GM19238 (cell line): ENCODE data around the gene DYNC2H1.
"Not testable (repeated sequence)": the region's sequence is repeated elsewhere in the genome, so short reads cannot be mapped to it uniquely, and the experiment has no call there.

Source experiments
- DNase-seq: peaks from one replicate; pipeline ENCODE4 v3.0.0; 2011; ENCODE audit warnings: low spot score; ENCODE audit not compliant: insufficient read length

DYNC2H1 gene

DNA sequence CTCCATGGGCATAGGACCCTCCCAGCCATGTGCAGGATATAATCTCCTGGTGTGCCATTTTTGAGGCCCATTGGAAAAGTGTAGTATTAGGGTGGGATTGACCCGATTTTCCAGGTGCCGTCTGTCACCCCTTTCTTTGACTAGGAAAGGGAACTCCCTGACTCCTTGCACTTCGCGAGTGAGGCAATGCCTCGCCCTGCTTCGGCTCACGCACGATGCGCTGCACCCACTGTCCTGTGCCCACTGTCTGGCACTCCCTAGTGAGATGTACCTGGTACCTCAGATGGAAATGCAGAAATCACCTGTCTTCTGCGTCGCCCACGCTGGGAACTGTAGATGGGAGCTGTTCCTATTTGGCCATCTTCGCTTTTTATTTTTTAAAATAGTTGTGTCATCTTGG is 32.8 kb downstream of the DYNC2H1 start:
- not testable (repeated sequence) for DNase-seq

DNA sequence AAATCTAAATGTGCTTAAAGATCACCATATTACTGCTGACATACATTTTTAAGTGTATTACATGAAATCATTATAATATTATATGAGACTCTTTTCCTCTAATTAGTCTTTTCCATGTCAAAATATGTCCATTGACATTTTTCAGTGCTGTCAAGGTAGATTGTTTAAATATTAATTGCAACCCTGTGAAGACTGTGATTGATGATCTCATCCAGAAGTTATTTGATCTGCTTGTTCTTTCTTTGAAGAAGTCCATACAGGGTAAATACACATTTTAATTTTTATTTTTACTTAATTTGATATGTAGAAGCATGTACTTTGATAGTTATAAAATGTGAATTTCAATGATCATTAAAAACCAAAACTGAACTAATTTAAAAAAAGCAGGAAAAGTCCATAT is 38.4 kb downstream of the DYNC2H1 start:
- no peak for DNase-seq

- DNase-seq = no peak
Observed at GRCh38 chr11:103157542-103157941, 48.3 kb downstream of the DYNC2H1 start.

- DNase-seq = no peak
Observed at GRCh38 chr11:103164093-103164796, 55.0 kb downstream of the DYNC2H1 start.

DNA sequence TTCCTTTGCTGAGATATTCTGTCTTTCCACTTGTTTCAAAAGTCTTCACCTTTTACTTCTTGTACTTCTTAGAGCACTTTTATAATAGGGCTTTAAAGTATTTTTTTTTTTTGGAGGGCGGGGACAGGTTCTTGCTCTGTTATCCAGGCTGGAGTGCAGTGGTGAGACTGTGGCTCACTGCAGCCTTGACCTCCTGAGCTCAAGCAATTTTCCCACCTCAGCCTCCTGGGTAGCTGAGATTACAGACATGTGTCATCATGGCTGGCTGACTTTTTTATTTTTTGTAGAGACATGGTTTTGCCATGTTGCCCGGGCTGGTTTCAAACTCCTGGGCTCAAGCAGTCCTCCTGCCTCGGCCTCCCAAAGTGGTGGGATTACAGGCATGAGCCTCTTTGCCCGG is 57.9 kb downstream of the DYNC2H1 start:
- no peak for DNase-seq

- DNase-seq = no peak
Observed at GRCh38 chr11:103170865-103171264, 61.6 kb downstream of the DYNC2H1 start.

DNA sequence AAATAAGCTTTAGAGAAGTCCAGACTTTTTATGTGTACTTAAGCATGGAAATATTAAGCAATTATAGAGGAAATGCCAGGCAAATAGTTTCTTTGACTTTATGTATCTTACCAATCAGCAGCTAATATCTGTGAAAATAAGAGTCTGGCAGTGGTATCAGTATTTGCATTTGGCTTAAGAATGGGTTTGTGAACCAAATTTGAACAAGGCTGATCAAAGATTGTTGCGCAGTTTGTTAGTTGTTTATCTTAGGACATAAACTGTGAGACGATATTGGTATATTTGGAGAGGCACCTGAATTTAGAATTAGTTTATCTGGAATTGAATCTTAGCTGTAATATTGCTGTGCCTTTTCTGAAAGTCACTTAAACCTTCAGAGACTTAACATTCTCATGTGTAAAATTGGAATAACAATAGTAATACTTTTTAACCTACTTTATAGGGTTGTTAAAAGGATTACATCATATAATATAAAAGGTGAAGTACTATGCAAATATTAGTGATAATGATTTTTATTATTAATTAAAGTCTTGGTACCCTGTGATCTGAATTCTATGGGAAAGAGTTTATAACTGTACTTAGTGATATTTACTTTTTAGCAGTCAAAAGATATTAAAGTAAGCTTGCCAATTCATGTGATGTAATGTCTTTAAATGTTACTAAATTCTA is 66.4 kb downstream of the DYNC2H1 start:
- no peak for DNase-seq

DNA sequence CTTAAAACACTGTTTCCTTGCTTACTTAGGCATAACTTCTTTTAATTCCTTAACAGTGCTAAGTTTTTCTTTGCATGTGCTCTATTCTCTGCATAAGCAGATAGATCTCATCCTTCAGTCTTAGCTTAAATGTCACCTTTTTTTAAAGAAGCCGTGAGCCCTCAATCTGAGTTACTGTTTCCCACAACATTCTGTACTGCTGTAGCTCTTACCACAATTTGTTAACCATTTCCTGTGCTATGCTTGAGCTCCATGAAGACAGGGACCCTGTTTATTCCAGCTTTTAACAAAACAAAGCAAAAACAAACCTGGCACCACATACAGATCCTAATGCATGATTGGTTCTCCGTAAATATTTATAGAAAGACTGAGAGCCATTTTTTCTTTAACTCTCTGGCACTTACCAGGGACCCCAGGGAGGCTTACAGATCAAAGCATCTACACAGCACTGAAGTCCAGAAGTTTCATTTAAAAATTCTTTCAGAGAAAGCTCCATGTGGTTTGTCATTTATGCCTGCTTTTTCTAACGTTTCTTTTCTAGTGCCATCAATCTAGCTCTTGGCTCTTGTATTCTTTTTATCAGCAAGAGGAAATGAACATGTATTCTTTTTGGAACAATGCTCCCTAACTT is 74.9 kb downstream of the DYNC2H1 start:
- DNase-seq = no peak

DNA sequence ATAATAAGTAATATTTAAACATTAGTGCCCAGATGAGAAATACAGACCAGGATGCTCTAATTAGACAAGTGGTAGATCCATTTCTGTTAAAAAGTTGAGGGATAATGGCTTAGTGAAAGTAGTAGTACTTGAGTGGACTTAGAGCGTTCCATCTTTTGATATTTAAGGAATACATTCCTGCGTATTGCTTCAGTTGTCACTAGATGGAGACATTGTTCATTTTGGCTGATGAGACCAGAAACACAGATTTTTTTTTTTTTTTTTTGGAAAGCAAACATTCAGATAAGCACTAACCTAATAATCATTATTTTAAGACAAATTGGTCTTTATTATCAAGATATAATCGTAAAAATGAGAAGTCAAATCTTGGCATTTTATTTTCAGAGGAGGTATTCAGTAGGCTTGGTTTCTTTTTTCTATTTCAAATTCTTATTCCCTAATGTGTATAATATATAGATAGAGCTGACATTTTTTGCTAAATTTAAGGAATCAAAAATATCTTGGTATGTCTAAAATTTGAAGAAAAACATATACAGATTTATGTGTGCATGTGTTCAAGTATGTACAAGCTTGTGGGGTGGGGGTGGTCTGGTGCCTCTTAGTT is 92.9 kb downstream of the DYNC2H1 start:
- DNase-seq = no peak

- DNase-seq = no peak
Observed at GRCh38 chr11:103210543-103210942, 101.3 kb downstream of the DYNC2H1 start.

- no peak for DNase-seq
Observed at GRCh38 chr11:103215812-103216211, 106.6 kb downstream of the DYNC2H1 start.

- no peak for DNase-seq
Observed at GRCh38 chr11:103220133-103220532, 110.9 kb downstream of the DYNC2H1 start.

DNA sequence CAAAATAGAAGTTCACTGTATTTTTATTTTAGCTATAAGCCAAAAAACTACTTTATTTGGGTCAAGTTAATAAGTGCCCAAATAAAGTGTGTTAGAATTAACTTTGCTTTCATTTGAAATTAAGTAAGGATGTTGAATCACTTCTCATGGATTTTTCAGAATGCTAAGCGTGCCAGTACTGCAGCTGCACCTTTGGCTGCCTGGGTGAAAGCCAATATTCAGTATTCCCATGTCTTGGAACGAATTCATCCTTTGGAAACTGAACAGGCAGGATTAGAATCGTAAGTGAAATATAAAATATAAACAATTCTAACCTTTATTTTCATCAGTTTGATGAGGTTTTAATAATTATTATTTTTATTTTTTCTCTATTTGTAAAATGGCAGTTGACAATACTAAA is 113.6 kb downstream of the DYNC2H1 start:
- no peak for DNase-seq

GRCh38 chr11:103228807-103229206 is 119.6 kb downstream of the DYNC2H1 start:
- no peak for DNase-seq

DNA sequence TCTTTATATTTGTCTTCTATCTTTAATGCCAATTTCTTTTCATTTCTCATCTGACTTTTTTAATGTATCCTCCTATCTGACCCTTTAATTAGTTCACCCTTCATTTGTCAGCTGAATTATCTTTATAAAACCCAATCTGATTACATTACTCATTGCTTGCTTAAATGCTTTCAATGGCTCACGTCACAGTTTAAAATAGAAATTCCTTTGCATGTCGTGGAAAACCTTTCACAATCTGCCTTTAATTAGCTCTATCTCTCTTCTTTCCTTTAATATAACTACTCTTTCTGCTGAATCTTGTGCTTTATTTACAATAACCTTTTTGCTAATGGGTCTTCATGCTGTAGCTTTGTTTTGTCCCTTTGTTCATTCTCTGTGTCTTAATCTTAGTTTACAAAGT is 125.7 kb downstream of the DYNC2H1 start:
- DNase-seq = no peak

- no peak for DNase-seq
Observed at GRCh38 chr11:103241574-103241973, 132.3 kb downstream of the DYNC2H1 start.

DNA sequence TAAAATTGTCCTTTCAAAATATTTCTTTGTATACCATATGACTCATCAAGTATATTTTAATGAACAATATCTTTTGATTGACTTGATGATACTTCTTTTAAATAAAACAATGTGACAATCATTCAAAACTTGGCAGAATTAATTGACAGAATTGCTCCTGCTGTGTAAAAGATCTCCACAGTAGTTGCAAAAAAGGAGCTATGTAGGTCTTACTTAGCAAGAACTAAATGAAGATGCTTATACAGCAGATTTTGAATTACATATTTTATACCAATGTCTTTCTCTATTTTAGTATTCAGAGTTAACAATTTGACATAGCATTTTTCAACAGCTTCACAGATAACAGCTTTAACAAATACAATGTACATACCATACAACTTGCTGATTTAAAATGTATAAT is 144.9 kb downstream of the DYNC2H1 start:
- DNase-seq = no peak

- DNase-seq = no peak
Observed at GRCh38 chr11:103257360-103257759, 148.1 kb downstream of the DYNC2H1 start.

DNA sequence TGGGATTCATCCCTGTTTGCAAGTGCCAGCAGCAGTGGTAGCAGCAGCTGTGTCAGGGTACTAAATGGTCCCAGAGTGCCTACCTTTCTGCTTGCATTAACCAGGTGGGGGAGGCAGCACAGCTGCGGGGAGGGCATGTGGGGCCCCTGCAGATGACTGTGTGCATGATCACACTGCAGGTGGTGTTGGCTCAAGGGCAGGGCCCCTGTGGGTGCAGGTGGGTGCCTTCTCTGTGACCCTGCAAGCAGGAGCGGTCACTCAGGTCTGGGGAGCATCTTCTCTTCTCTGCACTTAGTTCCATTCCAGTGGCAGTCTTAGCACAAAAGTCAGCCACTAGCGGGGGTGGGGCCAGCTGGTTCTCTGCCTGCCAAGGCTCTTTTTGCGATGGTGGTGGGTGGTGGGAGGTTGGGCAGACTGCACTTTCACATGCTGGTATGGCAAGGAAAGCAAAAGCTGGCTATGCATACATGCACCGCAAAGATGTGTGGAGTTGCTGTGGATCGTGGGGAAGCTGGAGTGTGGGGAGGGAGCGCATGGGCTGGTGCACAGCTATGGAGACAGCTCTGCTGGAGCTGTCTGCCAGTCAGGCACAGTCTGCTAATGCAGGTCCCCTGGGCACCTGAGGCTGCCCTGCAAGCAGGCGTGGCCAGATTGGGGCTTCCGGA is 157.1 kb downstream of the DYNC2H1 start:
- DNase-seq = no peak

DNA sequence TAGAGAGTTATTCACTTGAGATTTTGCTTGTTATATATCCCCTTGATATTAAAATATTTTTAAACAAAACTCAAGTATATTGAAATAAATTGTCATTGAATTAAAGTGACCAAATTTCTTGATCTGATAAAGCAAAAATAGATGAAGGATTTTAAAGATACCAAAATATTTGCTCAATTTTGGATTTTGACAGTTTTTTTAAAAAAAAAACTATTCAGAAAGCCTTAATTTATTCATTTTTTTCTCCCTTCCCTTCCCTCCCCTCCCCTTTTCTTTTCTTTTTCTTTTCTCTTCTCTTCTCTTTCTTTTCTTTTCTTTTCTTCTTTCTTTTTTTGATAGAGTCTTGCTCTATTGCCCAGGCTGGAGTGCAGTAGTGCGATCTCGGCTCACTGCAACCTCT is 163.7 kb downstream of the DYNC2H1 start:
- no peak for DNase-seq

- DNase-seq = no peak
Observed at GRCh38 chr11:103274025-103274424, 164.8 kb downstream of the DYNC2H1 start.

DNA sequence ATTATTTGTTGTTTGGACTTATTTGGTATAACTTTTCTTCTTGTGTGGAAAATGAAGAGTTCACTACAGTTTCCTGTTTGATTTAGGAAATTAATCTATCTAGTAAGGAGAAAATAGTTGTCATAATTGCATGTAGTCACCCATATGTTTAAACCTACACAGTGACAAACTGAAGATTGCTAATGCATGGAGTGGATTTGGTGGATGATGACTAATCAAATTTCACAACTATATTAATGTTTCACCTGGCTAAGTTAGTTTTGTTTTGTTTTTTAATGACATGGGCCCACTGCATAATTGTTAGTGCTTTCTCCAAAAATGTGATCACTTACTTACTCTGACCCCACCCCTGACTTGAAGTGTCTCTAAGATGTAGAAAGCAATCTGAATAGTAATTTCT is 170.6 kb downstream of the DYNC2H1 start:
- DNase-seq = no peak
